Caco-2 (cell line): ENCODE measurements around the gene GBE1. TPM values are rescaled to one million over a fixed set of nuclear protein-coding genes. Genes with fewer than 3 reads are reported as not detected.

Experiments used
- BruUV-seq: library from RNA; stranded (reverse); fragments of 400-500 nt; replicated peaks from 2 replicates; lab custom pipeline; 2021; lab: Mats Ljungman, UMichigan
- CTCF ChIA-PET: fragments of 300-600 bp; sonication (Branson Sonifier 250); formaldehyde crosslinking; loops from one replicate; lab custom pipeline; 2022; ENCODE audit warnings: antibody characterized with exemption; lab: Charles Lee
- POLR2A ChIA-PET: fragments of 300-600 bp; sonication (Branson Sonifier 250); formaldehyde crosslinking; loops from one replicate; lab custom pipeline; 2022; ENCODE audit warnings: antibody characterized with exemption; lab: Charles Lee
- DNase-seq, 2 experiments: peaks; one replicate each; pipeline versions ENCODE4 v3.0.0 to v3.0.0-alpha.2; 2020 to 2022
- H3K27me3 ChIP-seq: replicated peaks from 2 replicates; pipeline ENCODE4 v1.6.0; 2011; ENCODE audit warnings: low read length; ENCODE audit not compliant: control insufficient read depth, insufficient read depth
- H3K36me3 ChIP-seq: 2 replicates; pipeline ENCODE4 v1.5.1; 2011; ENCODE audit warnings: low read length; ENCODE audit not compliant: control insufficient read depth, insufficient read depth
- H3K4me1 ChIP-seq: fragments of 250-450 bp; sonication (Bioruptor Pico); 2 replicates; pipeline ENCODE4 v1.5.1; 2020; ENCODE audit warnings: mild to moderate bottlenecking
- H3K4me3 ChIP-seq: 2 replicates; pipeline ENCODE4 v1.5.1; 2011; ENCODE audit warnings: low read depth, mild to moderate bottlenecking, control low read depth, low read length
- H3K9me3 ChIP-seq: fragments of 250-450 bp; sonication (Bioruptor Pico); 2 replicates; pipeline ENCODE4 v1.5.1; 2020; ENCODE audit warnings: mild to moderate bottlenecking, moderate library complexity
- H3K27ac Mint-ChIP-seq: one replicate; pipeline ENCODE4 v1.8.0; 2022; ENCODE audit warnings: mixed read lengths; ENCODE audit not compliant: unreplicated experiment
- H3K27me3 Mint-ChIP-seq: one replicate; pipeline ENCODE4 v1.8.0; 2022; ENCODE audit warnings: mixed read lengths; ENCODE audit not compliant: insufficient read depth, unreplicated experiment
- H3K36me3 Mint-ChIP-seq: one replicate; pipeline ENCODE4 v1.8.0; 2022; ENCODE audit warnings: mild to moderate bottlenecking, mixed read lengths; ENCODE audit not compliant: insufficient read depth, unreplicated experiment
- H3K4me1 Mint-ChIP-seq: one replicate; pipeline ENCODE4 v1.8.0; 2022; ENCODE audit warnings: low read depth, mixed read lengths; ENCODE audit not compliant: unreplicated experiment
- H3K4me3 Mint-ChIP-seq: one replicate; pipeline ENCODE4 v1.8.0; 2022; ENCODE audit warnings: mild to moderate bottlenecking, moderate library complexity, mixed read lengths; ENCODE audit not compliant: unreplicated experiment
- H3K9me3 Mint-ChIP-seq: one replicate; pipeline ENCODE4 v1.8.0; 2022; ENCODE audit warnings: mixed read lengths; ENCODE audit not compliant: unreplicated experiment
- CTCF ChIP-seq, 2 experiments: fragments of 200-600 bp in 1 of 2; IDR thresholded peaks; 1 replicate in 1 of 2; 2 replicates in 1 of 2; pipeline versions ENCODE4 v1.5.1 to v1.8.0; 2011 to 2022; ENCODE audit warnings: antibody characterized with exemption in 1 of 2, control low read depth in 1 of 2, inconsistent platforms in 1 of 2, low read depth in 1 of 2, low read length in 1 of 2, mild to moderate bottlenecking in 1 of 2, moderate library complexity in 1 of 2; ENCODE audit not compliant: insufficient read depth in 1 of 2, severe bottlenecking in 1 of 2, unreplicated experiment in 1 of 2
- intact Hi-C: fragments of 100-400 bp; cut with micrococcal nuclease; formaldehyde crosslinking; loops from one replicate; pipeline ENCODE4 v1.10.0; 2022; ENCODE audit not compliant: unreplicated experiment
- total RNA-seq: library from RNA; stranded (reverse); gene quantifications from 2 replicates; pipeline ENCODE4 v1.2.3, GENCODE V29; 2022

GBE1 gene
- total RNA-seq, 1 experiment from 2014 or later, result 8.2 TPM

DNA sequence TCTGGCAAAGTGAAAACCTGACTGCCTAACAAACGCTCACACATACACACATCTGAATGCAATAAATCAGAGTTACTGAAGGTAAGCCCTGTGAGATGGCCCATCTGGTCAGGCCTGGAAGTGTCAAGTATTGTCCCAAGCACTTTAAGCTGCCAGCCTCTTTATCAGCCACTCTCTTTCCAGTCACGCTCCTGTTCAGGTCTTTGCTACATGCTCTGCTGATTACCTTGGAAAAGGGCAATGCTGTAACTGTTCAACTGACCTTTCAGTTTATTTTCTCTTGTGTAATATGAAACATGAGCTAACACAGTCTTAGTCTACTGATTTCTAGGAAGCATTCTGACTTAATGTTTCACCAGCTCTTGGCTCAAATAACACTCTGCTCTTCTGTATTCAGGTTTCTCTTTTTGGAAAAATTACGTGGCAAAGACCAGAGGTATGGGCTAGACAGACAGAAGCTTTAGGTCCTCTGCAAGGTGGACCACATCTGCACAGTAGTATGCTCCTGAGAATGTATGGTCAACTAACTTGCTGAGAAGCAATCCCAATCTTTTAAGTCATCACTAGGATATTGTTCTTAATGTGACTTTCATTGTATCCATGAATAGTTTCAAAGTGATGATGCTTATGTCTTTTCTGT, 44.5 kb downstream of the GBE1 start:
- no peak for TF ChIP-seq CTCF (IDR thresholded peaks at IDR 0.05; ENCODE audit: insufficient read depth in 1 of 2, low read depth in 1 of 2, low read length in 1 of 2, severe bottlenecking in 1 of 2, unreplicated experiment in 1 of 2)
- Histone ChIP-seq H3K4me3 (no peak overlapping the region), H3K36me3 (no peaks in the 10 kb centered on the region), H3K9me3 (no peaks in the 10 kb centered on the region), H3K27me3 (no peaks in the 10 kb centered on the region), H3K4me1 (no peaks in the 10 kb centered on the region)
- Mint-ChIP-seq H3K9me3 (no peaks in the 10 kb centered on the region), H3K4me3 (no peak overlapping the region), H3K27ac (no peak overlapping the region), H3K4me1 (peaks cover 7% of the 10 kb centered on the region), H3K36me3 (no peaks in the 10 kb centered on the region), H3K27me3 (no peaks in the 10 kb centered on the region)
- DNase-seq, result no peak
- POLR2A ChIA-PET, result no interaction called here
- intact Hi-C loops, result loop anchor here (2.0 kb wide), 1 partner anchor 44 kb away; the partner anchor contains the start of gene GBE1
- BruUV-seq, result no TSS peak
- CTCF ChIA-PET, result no interaction called here

DNA sequence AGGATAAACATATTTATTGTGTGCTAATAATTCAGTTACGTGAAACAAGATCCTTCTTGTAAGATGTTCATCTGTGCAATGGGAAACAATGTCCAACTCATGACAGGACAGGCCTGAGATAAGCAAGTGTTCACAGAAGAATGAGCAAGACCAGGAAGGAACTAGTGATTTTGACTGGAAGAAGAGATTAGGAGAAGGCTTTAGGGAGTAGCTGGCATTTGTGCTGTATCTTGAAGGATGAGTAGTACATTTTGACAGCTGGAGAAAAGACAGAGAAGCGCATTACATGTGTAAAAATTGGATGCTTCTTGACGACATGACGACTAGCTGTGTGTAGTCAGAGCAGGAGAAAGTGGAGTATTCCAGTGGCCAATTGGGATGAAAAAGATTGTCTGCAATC, 48.4 kb downstream of the GBE1 start:
- Mint-ChIP-seq H3K4me3 (no peak overlapping the region), H3K36me3 (no peaks in the 10 kb centered on the region), H3K27me3 (no peaks in the 10 kb centered on the region), H3K9me3 (no peaks in the 10 kb centered on the region), H3K4me1 (peaks cover 7% of the 10 kb centered on the region), H3K27ac (no peak overlapping the region)
- TF ChIP-seq CTCF (IDR thresholded peaks at IDR 0.05; ENCODE audit: insufficient read depth in 1 of 2, low read depth in 1 of 2, low read length in 1 of 2, severe bottlenecking in 1 of 2, unreplicated experiment in 1 of 2), result no peak
- Histone ChIP-seq H3K4me3 (no peak overlapping the region), H3K27me3 (no peaks in the 10 kb centered on the region), H3K4me1 (no peaks in the 10 kb centered on the region), H3K36me3 (no peaks in the 10 kb centered on the region), H3K9me3 (no peaks in the 10 kb centered on the region)
- DNase-seq, result no peak
- no TSS peak for BruUV-seq
- intact Hi-C loops, result no loop called here
- ChIA-PET POLR2A (no interaction called here), CTCF (no interaction called here)

DNA sequence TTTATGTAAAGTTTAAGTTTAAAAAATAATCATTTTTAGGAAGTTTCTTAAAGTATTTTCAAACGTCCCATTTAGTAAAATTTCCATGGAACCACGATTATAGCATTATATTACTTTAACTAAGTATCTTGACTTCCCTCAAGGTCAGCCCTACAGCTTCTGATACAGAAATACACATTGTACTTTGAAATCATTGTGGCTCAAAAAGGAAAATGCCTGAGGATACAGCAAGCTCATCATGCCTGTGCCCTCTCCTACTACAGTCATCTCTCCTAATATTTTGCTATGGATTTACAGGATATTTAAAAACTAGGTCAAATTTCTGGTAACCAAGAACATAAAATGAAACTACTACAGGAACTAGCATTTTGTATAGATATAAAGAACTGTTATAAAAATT, 51.8 kb downstream of the GBE1 start:
- H3K36me3 ChIP-seq, result no peaks in the 10 kb centered on the region
- Mint-ChIP-seq H3K9me3 (no peaks in the 10 kb centered on the region), H3K27ac (no peak overlapping the region), H3K36me3 (no peaks in the 10 kb centered on the region), H3K4me1 (peaks cover 7% of the 10 kb centered on the region), H3K27me3 (no peaks in the 10 kb centered on the region), H3K4me3 (no peak overlapping the region)
- no peak for TF ChIP-seq CTCF (IDR thresholded peaks at IDR 0.05; ENCODE audit: insufficient read depth in 1 of 2, low read depth in 1 of 2, low read length in 1 of 2, severe bottlenecking in 1 of 2, unreplicated experiment in 1 of 2)
- no peaks in the 10 kb centered on the region for H3K9me3 ChIP-seq
- H3K4me3 ChIP-seq, result no peak overlapping the region
- no peaks in the 10 kb centered on the region for H3K4me1 ChIP-seq
- intact Hi-C loops, result no loop called here
- H3K27me3 ChIP-seq, result no peaks in the 10 kb centered on the region
- no TSS peak for BruUV-seq
- POLR2A ChIA-PET, result no interaction called here
- CTCF ChIA-PET, result no interaction called here
- DNase-seq, result no peak
